OCI-LY1 (cell line): ENCODE data around the gene GOPC.
"Not testable (repeated sequence)": the region's sequence is repeated elsewhere in the genome, so short reads cannot be mapped to it uniquely, and the experiment has no call there.

ENCODE experiments used
- H2AFZ ChIP-seq: fragments of 200-600 bp; sonication (generic), shearing (Covaris generic); 2 replicates; pipeline ENCODE4 v1.6.0; 2014; ENCODE audit warnings: antibody characterized with exemption, mild to moderate bottlenecking, low read length
- H3F3A ChIP-seq: fragments of 200-600 bp; sonication (generic), shearing (Covaris generic); 2 replicates; pipeline ENCODE4 v1.6.0; 2014; ENCODE audit warnings: mild to moderate bottlenecking, antibody characterized with exemption, low read length, moderate library complexity; ENCODE audit not compliant: insufficient read depth
- H3K27ac ChIP-seq: fragments of 200-600 bp; sonication (generic); 2 replicates; pipeline ENCODE4 v1.5.1; 2014; ENCODE audit warnings: low read length, mixed run types, mild to moderate bottlenecking, low read depth; ENCODE audit not compliant: poor library complexity, severe bottlenecking
- H3K27me3 ChIP-seq: fragments of 200-600 bp; sonication (generic); 2 replicates; pipeline ENCODE4 v1.6.0; 2014; ENCODE audit warnings: antibody characterized with exemption, mild to moderate bottlenecking, low read length, moderate library complexity; ENCODE audit not compliant: insufficient read depth
- H3K36me3 ChIP-seq: fragments of 200-600 bp; sonication (generic); 2 replicates; pipeline ENCODE4 v1.6.1; 2014; ENCODE audit warnings: mild to moderate bottlenecking, antibody characterized with exemption, low read length, moderate library complexity, mixed read lengths; ENCODE audit not compliant: insufficient read depth
- H3K4me1 ChIP-seq: fragments of 200-600 bp; sonication (generic); 2 replicates; pipeline ENCODE4 v1.5.1; 2014; ENCODE audit warnings: mild to moderate bottlenecking, low read length, moderate library complexity; ENCODE audit not compliant: insufficient read depth, severe bottlenecking
- H3K4me2 ChIP-seq: fragments of 200-600 bp; sonication (generic), shearing (Covaris generic); 2 replicates; pipeline ENCODE4 v1.6.1; 2014; ENCODE audit warnings: low read length
- H3K4me3 ChIP-seq: fragments of 200-600 bp; sonication (generic); 2 replicates; pipeline ENCODE4 v1.5.1; 2014; ENCODE audit warnings: low read length, low read depth, mild to moderate bottlenecking, mixed read lengths; ENCODE audit not compliant: poor library complexity, severe bottlenecking
- H3K79me2 ChIP-seq: fragments of 200-600 bp; shearing (Covaris generic); 2 replicates; pipeline ENCODE4 v1.6.1; 2016; ENCODE audit warnings: mixed run types, low read length, mixed read lengths; ENCODE audit not compliant: insufficient read depth
- H3K9ac ChIP-seq: fragments of 200-600 bp; sonication (generic), shearing (Covaris generic); 2 replicates; pipeline ENCODE4 v1.6.1; 2014; ENCODE audit warnings: mild to moderate bottlenecking, low read length, mixed read lengths
- H3K9me2 ChIP-seq: fragments of 200-600 bp; sonication (generic), shearing (Covaris generic); 2 replicates; pipeline ENCODE4 v1.6.1; 2014; ENCODE audit warnings: low read depth, mild to moderate bottlenecking, low read length, mixed read lengths
- H3K9me3 ChIP-seq: fragments of 200-600 bp; shearing (Covaris generic); 2 replicates; pipeline ENCODE4 v1.6.1; 2014; ENCODE audit warnings: low read length, mixed read lengths
- H4K20me1 ChIP-seq: fragments of 200-600 bp; sonication (generic), shearing (Covaris generic); 2 replicates; pipeline ENCODE4 v1.6.0; 2016; ENCODE audit warnings: mild to moderate bottlenecking, low read length; ENCODE audit not compliant: insufficient read depth
- EZH2 ChIP-seq: fragments of 200-600 bp; sonication (generic), shearing (Covaris generic); IDR thresholded peaks from 2 replicates; pipeline ENCODE4 v1.8.0; 2017; ENCODE audit warnings: borderline replicate concordance, mixed run types, mild to moderate bottlenecking, antibody characterized with exemption, low read length, moderate library complexity, mixed read lengths
- TF ChIP-seq, protein P1 (sequence below): fragments of 200-600 bp; sonication (generic), shearing (Covaris generic); IDR thresholded peaks from 2 replicates; pipeline ENCODE4 v1.5.1; 2017; ENCODE audit warnings: mild to moderate bottlenecking, antibody characterized with exemption, low read length, moderate library complexity, mixed read lengths

Gene GOPC

DNA sequence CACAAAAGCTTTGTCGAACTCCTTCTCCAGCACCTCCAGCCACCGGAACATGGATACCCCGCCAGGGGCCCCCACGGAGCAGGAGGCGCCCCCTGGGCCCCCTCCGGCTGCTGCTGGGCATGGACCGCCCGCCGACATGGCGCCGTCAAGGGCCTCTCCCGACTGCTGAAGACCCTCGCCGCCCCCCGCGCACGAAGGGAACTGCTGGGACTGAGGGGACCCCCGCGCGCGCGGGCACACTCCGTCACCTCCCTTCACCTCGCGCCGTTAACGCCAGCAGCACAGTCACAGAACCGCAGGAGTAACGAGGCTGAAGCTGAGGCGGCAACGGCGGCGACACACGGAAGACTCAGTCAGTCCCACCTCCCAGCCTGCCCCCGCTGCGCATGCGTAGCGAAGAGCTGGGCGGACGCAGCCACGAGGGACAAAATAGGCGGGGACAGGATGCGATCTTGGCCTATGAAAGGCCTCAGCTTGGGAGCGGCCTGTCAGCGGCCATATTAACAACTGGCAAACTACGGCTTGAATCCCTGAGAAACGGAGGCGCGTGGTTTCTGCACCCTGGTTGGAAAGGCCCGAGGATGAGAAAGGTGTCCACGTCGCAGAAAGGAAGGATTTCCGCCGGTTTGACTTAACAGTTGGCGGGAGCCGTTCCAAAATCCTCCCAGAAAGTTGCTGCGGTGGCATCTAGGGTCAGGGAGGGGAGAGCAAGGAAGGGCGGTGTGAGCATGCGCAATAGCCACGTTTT, at the start of gene GOPC:
TSS of gene GOPC (minus strand) at position 361 of the 748 bp plus-strand sequence. CDS start at position 138, 223 bp downstream.
- Histone ChIP-seq H3K9ac (peak within 1 kb of the TSS; percentile 75), H4K20me1 (no peaks in the 10 kb centered on the region), H3K36me3 (peaks cover 20% of the 10 kb centered on the region), H3K27ac (peak within 1 kb of the TSS; percentile 63), H3F3A (no peaks in the 10 kb centered on the region), H3K4me2 (peak within 1 kb of the TSS; percentile 73), H3K79me2 (peaks cover 38% of the 10 kb centered on the region), H3K27me3 (no peaks in the 10 kb centered on the region), H3K4me1 (peaks cover 38% of the 10 kb centered on the region), H3K9me2 (no peaks in the 10 kb centered on the region), H3K9me3 (no peaks in the 10 kb centered on the region), H3K4me3 (peak within 1 kb of the TSS; percentile 86), H2AFZ (no peak within 1 kb of the TSS; the same call in 1 of the 2 replicates)
- TF ChIP-seq EZH2: no peak
- TF ChIP-seq, protein P1, sequence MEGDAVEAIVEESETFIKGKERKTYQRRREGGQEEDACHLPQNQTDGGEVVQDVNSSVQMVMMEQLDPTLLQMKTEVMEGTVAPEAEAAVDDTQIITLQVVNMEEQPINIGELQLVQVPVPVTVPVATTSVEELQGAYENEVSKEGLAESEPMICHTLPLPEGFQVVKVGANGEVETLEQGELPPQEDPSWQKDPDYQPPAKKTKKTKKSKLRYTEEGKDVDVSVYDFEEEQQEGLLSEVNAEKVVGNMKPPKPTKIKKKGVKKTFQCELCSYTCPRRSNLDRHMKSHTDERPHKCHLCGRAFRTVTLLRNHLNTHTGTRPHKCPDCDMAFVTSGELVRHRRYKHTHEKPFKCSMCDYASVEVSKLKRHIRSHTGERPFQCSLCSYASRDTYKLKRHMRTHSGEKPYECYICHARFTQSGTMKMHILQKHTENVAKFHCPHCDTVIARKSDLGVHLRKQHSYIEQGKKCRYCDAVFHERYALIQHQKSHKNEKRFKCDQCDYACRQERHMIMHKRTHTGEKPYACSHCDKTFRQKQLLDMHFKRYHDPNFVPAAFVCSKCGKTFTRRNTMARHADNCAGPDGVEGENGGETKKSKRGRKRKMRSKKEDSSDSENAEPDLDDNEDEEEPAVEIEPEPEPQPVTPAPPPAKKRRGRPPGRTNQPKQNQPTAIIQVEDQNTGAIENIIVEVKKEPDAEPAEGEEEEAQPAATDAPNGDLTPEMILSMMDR: no peak; the same call in 1 of the 2 replicates

DNA sequence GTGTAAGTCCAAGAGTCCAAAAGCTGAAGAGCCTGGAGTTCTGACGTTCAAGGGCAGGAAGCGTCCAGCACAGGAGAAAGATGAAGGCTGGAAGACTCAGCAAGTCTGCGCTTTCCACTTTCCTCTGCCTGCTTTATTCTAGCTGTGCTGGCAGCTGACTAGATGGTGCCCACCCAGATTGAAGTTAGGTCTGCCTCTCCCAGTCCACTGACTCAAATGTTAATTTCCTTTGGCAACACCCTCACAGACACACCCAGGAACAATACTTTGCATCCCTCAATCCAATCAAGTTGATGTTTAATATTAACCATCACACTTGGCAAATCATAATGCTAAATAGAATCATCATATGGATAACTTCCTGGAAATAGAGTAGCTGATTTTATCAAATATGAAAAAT, 49.7 kb upstream of the GOPC start:
- H3K79me2 ChIP-seq, H2AFZ ChIP-seq, H3K4me1 ChIP-seq, H3K9me2 ChIP-seq, H3K27ac ChIP-seq, H3K4me3 ChIP-seq, H3F3A ChIP-seq, H3K9ac ChIP-seq, H4K20me1 ChIP-seq, H3K27me3 ChIP-seq, H3K4me2 ChIP-seq, H3K36me3 ChIP-seq, H3K9me3 ChIP-seq: not testable (repeated sequence)

DNA sequence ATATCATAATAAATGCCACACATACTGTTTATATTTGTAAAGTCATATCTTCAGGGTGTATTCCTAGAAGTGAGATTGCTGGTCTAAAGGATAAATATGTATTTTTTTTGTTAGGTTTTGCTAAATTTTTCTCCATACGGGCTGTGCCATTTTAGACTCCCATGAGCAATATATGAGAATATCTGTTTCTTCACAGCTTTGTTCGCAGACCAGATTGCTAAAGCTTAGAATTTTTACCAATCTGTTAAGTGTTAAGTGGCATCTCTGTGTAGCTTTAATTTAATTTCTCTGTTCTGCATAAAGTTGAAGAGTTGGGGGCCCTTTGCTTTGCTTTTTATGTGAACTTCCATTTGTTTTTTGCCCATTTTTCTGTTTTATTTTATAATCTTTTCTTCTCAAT, 40.7 kb upstream of the GOPC start:
- H3F3A ChIP-seq: no peaks in the 10 kb centered on the region
- no peaks in the 10 kb centered on the region for H3K36me3 ChIP-seq
- H3K4me3 ChIP-seq: no peak overlapping the region
- H3K4me1 ChIP-seq: no peaks in the 10 kb centered on the region
- H3K9me3 ChIP-seq: no peaks in the 10 kb centered on the region
- no peaks in the 10 kb centered on the region for H3K27me3 ChIP-seq
- TF ChIP-seq, protein P1: no peak
- TF ChIP-seq EZH2: no peak
- H3K27ac ChIP-seq: no peak overlapping the region
- H3K9me2 ChIP-seq: no peaks in the 10 kb centered on the region
- H3K79me2 ChIP-seq: no peaks in the 10 kb centered on the region
- no peak overlapping the region for H3K9ac ChIP-seq
- H2AFZ ChIP-seq: no peak overlapping the region
- H4K20me1 ChIP-seq: no peaks in the 10 kb centered on the region
- no peak overlapping the region for H3K4me2 ChIP-seq

DNA sequence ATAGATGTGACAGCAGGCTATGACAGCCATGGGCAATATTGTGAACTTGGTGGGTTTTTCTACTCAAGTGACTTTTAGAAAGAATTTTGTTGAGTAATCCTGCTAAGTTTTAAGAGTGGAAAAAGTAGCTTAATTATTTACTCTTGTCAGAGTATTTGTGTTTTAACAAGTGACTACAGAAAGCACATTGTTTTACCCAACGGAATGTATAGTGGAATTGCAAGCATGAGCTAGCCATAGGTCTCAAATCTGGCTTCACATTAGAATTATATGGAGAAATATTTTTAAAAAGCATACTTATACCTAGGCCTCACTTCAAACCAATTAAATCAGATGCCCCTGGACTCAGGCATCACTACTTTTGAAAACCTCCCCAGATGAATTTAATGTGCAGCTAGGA, 35.5 kb upstream of the GOPC start:
- Histone ChIP-seq H3K9ac (no peak overlapping the region), H4K20me1 (no peaks in the 10 kb centered on the region), H3K4me2 (no peak overlapping the region), H3K9me2 (no peaks in the 10 kb centered on the region), H2AFZ (no peak overlapping the region), H3K9me3 (no peaks in the 10 kb centered on the region), H3K79me2 (no peaks in the 10 kb centered on the region), H3F3A (no peaks in the 10 kb centered on the region), H3K27ac (no peak overlapping the region), H3K27me3 (no peaks in the 10 kb centered on the region), H3K4me1 (no peaks in the 10 kb centered on the region), H3K36me3 (no peaks in the 10 kb centered on the region), H3K4me3 (no peak overlapping the region)
- TF ChIP-seq, protein P1: no peak
- no peak for TF ChIP-seq EZH2
